ENCODE data around the gene PRKN.

- TF ChIP-seq, protein P1, sequence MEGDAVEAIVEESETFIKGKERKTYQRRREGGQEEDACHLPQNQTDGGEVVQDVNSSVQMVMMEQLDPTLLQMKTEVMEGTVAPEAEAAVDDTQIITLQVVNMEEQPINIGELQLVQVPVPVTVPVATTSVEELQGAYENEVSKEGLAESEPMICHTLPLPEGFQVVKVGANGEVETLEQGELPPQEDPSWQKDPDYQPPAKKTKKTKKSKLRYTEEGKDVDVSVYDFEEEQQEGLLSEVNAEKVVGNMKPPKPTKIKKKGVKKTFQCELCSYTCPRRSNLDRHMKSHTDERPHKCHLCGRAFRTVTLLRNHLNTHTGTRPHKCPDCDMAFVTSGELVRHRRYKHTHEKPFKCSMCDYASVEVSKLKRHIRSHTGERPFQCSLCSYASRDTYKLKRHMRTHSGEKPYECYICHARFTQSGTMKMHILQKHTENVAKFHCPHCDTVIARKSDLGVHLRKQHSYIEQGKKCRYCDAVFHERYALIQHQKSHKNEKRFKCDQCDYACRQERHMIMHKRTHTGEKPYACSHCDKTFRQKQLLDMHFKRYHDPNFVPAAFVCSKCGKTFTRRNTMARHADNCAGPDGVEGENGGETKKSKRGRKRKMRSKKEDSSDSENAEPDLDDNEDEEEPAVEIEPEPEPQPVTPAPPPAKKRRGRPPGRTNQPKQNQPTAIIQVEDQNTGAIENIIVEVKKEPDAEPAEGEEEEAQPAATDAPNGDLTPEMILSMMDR (IDR thresholded peaks at IDR 0.05) = no peak
- TF ChIP-seq EP300 (IDR thresholded peaks at IDR 0.05) (no peak), POLR2A (IDR thresholded peaks at IDR 0.05) (no peak)
Measured at GRCh38 chr6:162063666-162064065, 663.9 kb downstream of the PRKN start.
